Erythroblast (primary cell): ENCODE data around the gene CCNG2.

ENCODE experiments used
- GATA1 ChIP-seq: IDR thresholded peaks from 2 replicates; pipeline ENCODE4 v1.6.1; 2011; ENCODE audit warnings: low read depth, mild to moderate bottlenecking, control low read depth, low read length, moderate library complexity
- POLR2A ChIP-seq: IDR thresholded peaks from 2 replicates; pipeline ENCODE4 v1.6.1; 2011; ENCODE audit warnings: mild to moderate bottlenecking, low read length

- TF ChIP-seq POLR2A (no peak), GATA1 (no peak)
These were observed 7.2 kb upstream of the CCNG2 start for GRCh38 chr4:77149789-77150188.
